ENCODE measurements around the gene SHISAL2B.
"Not testable (repeated sequence)": the region's sequence is repeated elsewhere in the genome, so short reads cannot be mapped to it uniquely, and the experiment has no call there.

The SHISAL2B gene

DNA sequence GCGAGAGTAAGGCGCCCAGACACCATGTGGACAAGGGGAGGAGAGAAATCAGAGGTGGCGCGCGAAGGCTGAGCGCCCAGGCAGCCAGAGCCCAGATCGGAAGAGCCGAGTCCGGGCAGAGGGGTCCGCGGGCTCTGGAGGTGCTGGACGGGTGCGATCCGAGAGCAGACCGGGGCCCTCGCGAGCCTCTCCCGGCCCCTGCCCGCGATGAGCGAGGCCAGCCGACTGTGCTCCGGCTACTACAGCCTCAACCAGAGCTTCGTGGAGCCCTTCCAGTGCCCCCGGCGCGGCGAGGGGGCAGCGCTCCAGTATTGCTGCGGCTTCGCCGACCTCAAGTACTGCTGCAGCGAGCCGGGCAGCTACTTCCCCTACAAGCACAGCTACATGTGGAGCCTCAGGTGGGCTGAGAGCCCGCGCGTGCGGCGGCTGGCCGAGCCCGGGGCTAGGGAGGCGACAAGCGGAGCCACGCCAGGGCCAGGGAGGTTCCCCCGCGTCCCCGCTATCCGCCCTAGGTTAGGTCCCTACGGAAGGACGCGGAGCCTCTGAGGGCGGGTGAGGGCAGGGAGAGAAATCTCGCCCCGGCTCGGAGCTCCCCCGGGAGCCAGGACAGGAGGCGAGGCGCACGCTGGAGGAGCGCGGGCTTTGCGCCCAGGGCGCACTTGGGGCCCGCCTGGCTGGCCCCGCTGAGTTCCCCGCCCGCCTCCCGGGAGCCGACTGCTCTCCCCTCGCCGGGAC is at the start of gene SHISAL2B:
SHISAL2B (plus strand) TSS at position 87 of the 735 bp plus-strand sequence; CDS start at position 208, 121 bp downstream.
- no peaks in the 10 kb centered on the region for H3K9me3 ChIP-seq (ENCODE audit: control insufficient read depth in 2 of 2, low read length in 2 of 2)
- H3K9ac ChIP-seq (ENCODE audit: low read depth in 1 of 2, low read length in 2 of 2) = no peak within 1 kb of the TSS
- H3K27me3 ChIP-seq (ENCODE audit: control insufficient read depth in 2 of 2, insufficient read depth in 2 of 2, low read length in 2 of 2) = peaks cover 7 to 12% of the 10 kb centered on the region in 2 donors
- no peak within 1 kb of the TSS for H3K4me3 ChIP-seq (ENCODE audit: low read length in 2 of 2)
- H3K27ac ChIP-seq (ENCODE audit: low read depth in 2 of 2, low read length in 2 of 2) = no peak within 1 kb of the TSS
- H3K4me1 ChIP-seq (ENCODE audit: control insufficient read depth in 2 of 2, insufficient read depth in 2 of 2, low read length in 2 of 2) = no peaks in the 10 kb centered on the region
- no peaks in the 10 kb centered on the region for H3K36me3 ChIP-seq (ENCODE audit: control insufficient read depth in 2 of 2, insufficient read depth in 2 of 2, low read length in 2 of 2)

- H3K9ac ChIP-seq (ENCODE audit: low read depth in 1 of 2, low read length in 2 of 2) = no peak overlapping the region
- no peaks in the 10 kb centered on the region for H3K4me1 ChIP-seq (ENCODE audit: control insufficient read depth in 2 of 2, insufficient read depth in 2 of 2, low read length in 2 of 2)
- H3K27ac ChIP-seq (ENCODE audit: low read depth in 2 of 2, low read length in 2 of 2) = peak overlapping the region in 1 of 2 donors; percentile 29
- no peak overlapping the region for H3K4me3 ChIP-seq (ENCODE audit: low read length in 2 of 2)
- no peaks in the 10 kb centered on the region for H3K9me3 ChIP-seq (ENCODE audit: control insufficient read depth in 2 of 2, low read length in 2 of 2)
- H3K36me3 ChIP-seq (ENCODE audit: control insufficient read depth in 2 of 2, insufficient read depth in 2 of 2, low read length in 2 of 2) = no peaks in the 10 kb centered on the region
- no peaks in the 10 kb centered on the region for H3K27me3 ChIP-seq (ENCODE audit: control insufficient read depth in 2 of 2, insufficient read depth in 2 of 2, low read length in 2 of 2)
Measured at GRCh38 chr5:64644831-64645230, 45.5 kb upstream of the SHISAL2B start.

DNA sequence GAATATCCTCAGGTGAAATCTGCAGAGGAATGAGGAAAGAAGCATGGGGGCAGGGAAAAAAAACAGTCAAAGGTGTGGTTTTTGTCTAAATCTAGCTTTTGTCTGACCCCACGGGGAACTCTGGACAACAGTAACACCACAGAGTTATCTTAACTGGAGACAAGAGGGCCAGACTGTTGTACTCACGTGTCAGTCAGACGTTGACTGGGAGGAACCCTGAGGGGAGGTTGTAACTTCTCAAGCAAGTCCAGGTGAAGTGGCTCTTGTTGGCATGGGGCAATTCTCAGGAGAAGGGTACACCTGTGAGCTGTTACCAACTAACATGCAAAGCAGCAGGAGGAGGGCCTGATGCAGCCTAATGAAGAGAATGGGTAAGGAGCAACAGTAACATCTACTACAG is 44.1 kb upstream of the SHISAL2B start:
- Histone ChIP-seq H3K4me3 (ENCODE audit: low read length in 2 of 2) (no peak overlapping the region), H3K4me1 (ENCODE audit: control insufficient read depth in 2 of 2, insufficient read depth in 2 of 2, low read length in 2 of 2) (no peaks in the 10 kb centered on the region), H3K27me3 (ENCODE audit: control insufficient read depth in 2 of 2, insufficient read depth in 2 of 2, low read length in 2 of 2) (no peaks in the 10 kb centered on the region), H3K9me3 (ENCODE audit: control insufficient read depth in 2 of 2, low read length in 2 of 2) (no peaks in the 10 kb centered on the region), H3K27ac (ENCODE audit: low read depth in 2 of 2, low read length in 2 of 2) (no peak overlapping the region), H3K9ac (ENCODE audit: low read depth in 1 of 2, low read length in 2 of 2) (no peak overlapping the region), H3K36me3 (ENCODE audit: control insufficient read depth in 2 of 2, insufficient read depth in 2 of 2, low read length in 2 of 2) (no peaks in the 10 kb centered on the region)

DNA sequence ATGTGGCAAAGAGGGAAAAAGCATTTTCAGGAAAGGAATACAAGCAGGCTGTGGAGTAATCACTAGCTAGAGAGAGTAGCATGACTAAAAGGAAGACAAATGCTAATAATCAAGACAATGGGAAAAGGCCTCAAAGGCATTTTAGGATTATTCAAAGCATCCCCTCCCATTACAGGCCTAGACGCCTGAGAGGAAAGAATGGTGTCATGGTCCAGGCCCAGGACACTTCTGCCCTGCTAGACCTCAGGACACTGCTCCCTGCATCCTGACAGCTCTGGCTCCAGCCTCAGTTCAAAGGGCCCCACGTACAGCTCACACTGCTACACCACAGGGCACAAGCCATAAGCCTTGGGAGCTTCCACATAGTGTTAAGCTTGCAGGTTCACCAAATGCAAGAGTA is 40.8 kb upstream of the SHISAL2B start:
- Histone ChIP-seq H3K9ac (ENCODE audit: low read depth in 1 of 2, low read length in 2 of 2) (no peak overlapping the region), H3K27ac (ENCODE audit: low read depth in 2 of 2, low read length in 2 of 2) (no peak overlapping the region), H3K27me3 (ENCODE audit: control insufficient read depth in 2 of 2, insufficient read depth in 2 of 2, low read length in 2 of 2) (no peaks in the 10 kb centered on the region), H3K9me3 (ENCODE audit: control insufficient read depth in 2 of 2, low read length in 2 of 2) (no peaks in the 10 kb centered on the region), H3K36me3 (ENCODE audit: control insufficient read depth in 2 of 2, insufficient read depth in 2 of 2, low read length in 2 of 2) (no peaks in the 10 kb centered on the region), H3K4me1 (ENCODE audit: control insufficient read depth in 2 of 2, insufficient read depth in 2 of 2, low read length in 2 of 2) (no peaks in the 10 kb centered on the region), H3K4me3 (ENCODE audit: low read length in 2 of 2) (no peak overlapping the region)

DNA sequence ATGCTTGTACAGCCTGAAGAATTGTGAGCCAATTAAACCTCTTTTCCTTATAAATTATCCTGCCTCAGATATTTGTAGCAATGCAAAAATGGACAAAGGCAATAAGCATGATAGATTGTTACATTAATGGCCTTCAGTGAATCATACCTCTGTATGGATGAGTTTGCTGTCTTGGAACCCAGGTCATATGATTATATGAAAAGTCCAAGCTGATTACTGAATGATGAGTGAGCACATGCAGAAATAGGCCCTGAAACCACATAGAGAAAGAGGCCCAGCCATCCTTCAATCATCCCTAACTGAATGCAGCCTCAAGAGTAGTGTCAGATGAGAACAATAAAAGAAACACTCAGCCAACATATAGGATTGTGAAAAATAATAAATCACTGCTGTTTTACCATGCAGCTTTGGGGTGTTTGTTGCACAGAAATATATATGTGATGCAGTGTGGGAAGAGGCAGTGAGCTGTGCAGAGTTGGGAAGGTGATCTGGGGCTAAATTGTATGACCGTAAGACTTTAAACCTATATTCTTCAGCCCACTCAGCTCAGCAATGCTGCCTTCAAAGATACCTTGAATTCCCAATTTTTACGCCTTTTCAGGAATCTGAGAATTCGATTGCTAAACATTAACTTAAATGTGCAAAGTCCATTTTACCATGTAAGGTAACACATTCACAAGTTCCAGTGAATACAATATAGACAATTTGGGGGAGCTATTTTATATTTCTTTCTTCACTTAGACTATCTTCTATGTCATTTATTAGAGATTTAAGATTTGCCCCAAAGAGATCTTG is 36.3 kb upstream of the SHISAL2B start:
- H3K4me1 ChIP-seq (ENCODE audit: control insufficient read depth in 2 of 2, insufficient read depth in 2 of 2, low read length in 2 of 2) = no peaks in the 10 kb centered on the region
- no peak overlapping the region for H3K9ac ChIP-seq (ENCODE audit: low read depth in 1 of 2, low read length in 2 of 2)
- H3K27ac ChIP-seq (ENCODE audit: low read depth in 2 of 2, low read length in 2 of 2) = no peak overlapping the region
- H3K27me3 ChIP-seq (ENCODE audit: control insufficient read depth in 2 of 2, insufficient read depth in 2 of 2, low read length in 2 of 2) = no peaks in the 10 kb centered on the region
- H3K4me3 ChIP-seq (ENCODE audit: low read length in 2 of 2) = no peak overlapping the region
- H3K9me3 ChIP-seq (ENCODE audit: control insufficient read depth in 2 of 2, low read length in 2 of 2) = no peaks in the 10 kb centered on the region
- no peaks in the 10 kb centered on the region for H3K36me3 ChIP-seq (ENCODE audit: control insufficient read depth in 2 of 2, insufficient read depth in 2 of 2, low read length in 2 of 2)

DNA sequence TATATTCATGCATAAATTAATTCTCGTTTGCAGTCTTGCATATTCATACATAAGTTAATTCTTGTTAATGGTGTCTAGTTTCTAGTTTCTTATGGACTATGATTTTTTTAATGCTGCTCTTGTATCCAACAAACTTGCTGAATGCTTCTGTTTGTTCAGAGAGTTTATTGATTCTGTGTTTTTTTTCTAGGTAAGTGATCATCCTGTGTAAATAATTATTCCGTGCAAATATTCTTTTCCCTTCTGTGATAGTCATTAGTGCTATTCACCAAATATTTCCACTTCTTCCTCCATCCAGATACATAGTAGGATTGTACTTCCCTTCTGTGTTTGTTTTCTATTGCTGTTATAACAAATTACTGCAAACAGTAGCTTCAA is 35.8 kb upstream of the SHISAL2B start:
- Histone ChIP-seq H3K9me3 (ENCODE audit: control insufficient read depth in 2 of 2, low read length in 2 of 2) (no peaks in the 10 kb centered on the region), H3K36me3 (ENCODE audit: control insufficient read depth in 2 of 2, insufficient read depth in 2 of 2, low read length in 2 of 2) (no peaks in the 10 kb centered on the region), H3K27ac (ENCODE audit: low read depth in 2 of 2, low read length in 2 of 2) (no peak overlapping the region), H3K4me3 (ENCODE audit: low read length in 2 of 2) (no peak overlapping the region), H3K27me3 (ENCODE audit: control insufficient read depth in 2 of 2, insufficient read depth in 2 of 2, low read length in 2 of 2) (no peaks in the 10 kb centered on the region), H3K4me1 (ENCODE audit: control insufficient read depth in 2 of 2, insufficient read depth in 2 of 2, low read length in 2 of 2) (no peaks in the 10 kb centered on the region), H3K9ac (ENCODE audit: low read depth in 1 of 2, low read length in 2 of 2) (no peak overlapping the region)

DNA sequence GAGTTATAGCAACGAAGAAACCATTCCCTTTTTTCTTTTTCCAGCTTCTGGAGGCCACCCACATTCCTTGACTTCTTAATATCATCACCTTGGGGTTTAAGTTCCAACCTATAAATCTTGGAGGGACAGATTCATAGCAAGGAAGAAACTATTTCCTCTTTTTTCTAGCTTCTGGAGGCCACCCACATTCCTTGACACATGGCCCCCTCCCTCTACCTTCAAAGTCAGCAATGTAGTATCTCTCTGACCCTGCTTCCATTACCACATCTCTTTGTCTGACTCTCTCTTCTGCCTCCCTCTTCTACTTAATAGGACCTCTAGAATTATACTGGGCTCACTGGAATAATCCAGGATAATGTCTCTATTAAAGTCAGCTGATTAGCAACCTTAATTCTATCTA is 34.7 kb upstream of the SHISAL2B start:
- H3K27me3 ChIP-seq (ENCODE audit: control insufficient read depth in 2 of 2, insufficient read depth in 2 of 2, low read length in 2 of 2) = peaks cover 0 to 1% of the 10 kb centered on the region in 2 donors
- H3K36me3 ChIP-seq (ENCODE audit: control insufficient read depth in 2 of 2, insufficient read depth in 2 of 2, low read length in 2 of 2) = no peaks in the 10 kb centered on the region
- no peak overlapping the region for H3K4me3 ChIP-seq (ENCODE audit: low read length in 2 of 2)
- no peak overlapping the region for H3K27ac ChIP-seq (ENCODE audit: low read depth in 2 of 2, low read length in 2 of 2)
- no peaks in the 10 kb centered on the region for H3K9me3 ChIP-seq (ENCODE audit: control insufficient read depth in 2 of 2, low read length in 2 of 2)
- no peaks in the 10 kb centered on the region for H3K4me1 ChIP-seq (ENCODE audit: control insufficient read depth in 2 of 2, insufficient read depth in 2 of 2, low read length in 2 of 2)
- H3K9ac ChIP-seq (ENCODE audit: low read depth in 1 of 2, low read length in 2 of 2) = no peak overlapping the region

DNA sequence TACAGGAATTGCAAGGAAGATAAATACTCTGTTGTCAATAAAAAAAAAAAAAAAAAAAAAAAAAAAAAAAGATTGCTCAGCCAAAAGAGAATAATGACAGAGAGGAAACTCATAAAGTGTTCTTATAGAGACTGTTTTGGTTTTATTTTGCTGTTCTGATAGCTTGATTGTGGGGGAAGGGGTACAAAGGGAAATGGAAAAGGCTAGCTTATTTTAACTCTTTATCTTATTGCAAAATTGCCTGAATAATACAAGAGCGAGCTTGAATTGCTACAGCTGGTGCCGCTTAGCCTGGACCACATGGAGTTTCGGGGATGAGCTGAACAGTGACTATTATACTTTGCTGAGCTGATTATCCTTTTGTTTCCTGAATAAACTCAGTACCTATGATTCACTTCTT is 31.0 kb upstream of the SHISAL2B start:
- H3K4me1 ChIP-seq (ENCODE audit: control insufficient read depth in 2 of 2, insufficient read depth in 2 of 2, low read length in 2 of 2) = no peaks in the 10 kb centered on the region
- H3K9me3 ChIP-seq (ENCODE audit: control insufficient read depth in 2 of 2, low read length in 2 of 2) = no peaks in the 10 kb centered on the region
- H3K36me3 ChIP-seq (ENCODE audit: control insufficient read depth in 2 of 2, insufficient read depth in 2 of 2, low read length in 2 of 2) = no peaks in the 10 kb centered on the region
- H3K27me3 ChIP-seq (ENCODE audit: control insufficient read depth in 2 of 2, insufficient read depth in 2 of 2, low read length in 2 of 2) = peaks cover 0 to 4% of the 10 kb centered on the region in 2 donors
- no peak overlapping the region for H3K4me3 ChIP-seq (ENCODE audit: low read length in 2 of 2)
- H3K27ac ChIP-seq (ENCODE audit: low read depth in 2 of 2, low read length in 2 of 2) = no peak overlapping the region
- no peak overlapping the region for H3K9ac ChIP-seq (ENCODE audit: low read depth in 1 of 2, low read length in 2 of 2)

DNA sequence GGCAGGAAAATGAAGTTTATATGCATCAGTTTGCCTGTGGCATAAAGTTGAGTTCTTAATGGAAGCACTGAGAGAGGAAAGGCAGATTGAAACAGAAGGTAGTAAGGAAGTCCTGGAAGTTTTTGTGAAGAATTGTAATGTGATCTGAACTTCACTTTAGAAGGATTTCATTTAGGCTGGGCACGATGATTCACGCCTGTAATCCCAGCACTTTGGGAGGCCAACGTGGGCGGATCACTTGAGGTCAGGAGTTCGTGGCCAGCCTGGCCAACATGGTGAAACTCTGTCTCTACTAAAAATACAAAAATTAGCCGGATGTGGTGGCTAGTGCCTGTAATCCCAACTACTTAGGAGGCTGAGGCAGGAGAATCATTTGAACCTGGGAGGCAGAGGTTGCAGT is 27.1 kb upstream of the SHISAL2B start:
- H3K4me1 ChIP-seq (ENCODE audit: control insufficient read depth in 2 of 2, insufficient read depth in 2 of 2, low read length in 2 of 2); H3K36me3 ChIP-seq (ENCODE audit: control insufficient read depth in 2 of 2, insufficient read depth in 2 of 2, low read length in 2 of 2); H3K27ac ChIP-seq (ENCODE audit: low read depth in 2 of 2, low read length in 2 of 2); H3K27me3 ChIP-seq (ENCODE audit: control insufficient read depth in 2 of 2, insufficient read depth in 2 of 2, low read length in 2 of 2); H3K4me3 ChIP-seq (ENCODE audit: low read length in 2 of 2); H3K9me3 ChIP-seq (ENCODE audit: control insufficient read depth in 2 of 2, low read length in 2 of 2); H3K9ac ChIP-seq (ENCODE audit: low read depth in 1 of 2, low read length in 2 of 2): not testable (repeated sequence)

DNA sequence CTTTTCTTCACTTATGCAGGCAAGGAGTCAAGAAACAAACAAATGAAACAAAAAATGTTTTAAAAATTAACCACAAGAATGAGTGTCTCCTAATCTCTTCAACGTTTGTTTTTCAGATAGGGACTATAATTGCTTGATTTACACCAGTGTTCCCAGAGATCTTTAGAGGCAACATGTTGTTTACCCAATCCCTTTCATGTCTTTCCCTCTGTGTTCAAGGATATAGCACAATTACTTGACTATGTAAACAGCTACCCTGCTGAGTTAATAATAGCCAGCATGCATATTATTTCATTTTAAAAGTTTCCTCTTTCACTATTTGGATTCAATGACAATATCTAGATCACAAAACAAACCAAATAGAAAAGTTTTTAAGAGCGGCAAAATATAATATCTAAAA is 25.1 kb upstream of the SHISAL2B start:
- H3K9me3 ChIP-seq (ENCODE audit: control insufficient read depth in 2 of 2, low read length in 2 of 2) = no peaks in the 10 kb centered on the region
- H3K9ac ChIP-seq (ENCODE audit: low read depth in 1 of 2, low read length in 2 of 2) = no peak overlapping the region
- peaks cover 0 to 4% of the 10 kb centered on the region in 2 donors for H3K27me3 ChIP-seq (ENCODE audit: control insufficient read depth in 2 of 2, insufficient read depth in 2 of 2, low read length in 2 of 2)
- no peak overlapping the region for H3K27ac ChIP-seq (ENCODE audit: low read depth in 2 of 2, low read length in 2 of 2)
- no peaks in the 10 kb centered on the region for H3K36me3 ChIP-seq (ENCODE audit: control insufficient read depth in 2 of 2, insufficient read depth in 2 of 2, low read length in 2 of 2)
- no peaks in the 10 kb centered on the region for H3K4me1 ChIP-seq (ENCODE audit: control insufficient read depth in 2 of 2, insufficient read depth in 2 of 2, low read length in 2 of 2)
- no peak overlapping the region for H3K4me3 ChIP-seq (ENCODE audit: low read length in 2 of 2)

Data from mucosa of rectum (tissue), 2 donors.